DND-41 (cell line): ENCODE measurements around the gene NR5A2.

Source experiments
- CTCF ChIP-seq: IDR thresholded peaks from 2 replicates; pipeline ENCODE4 v1.5.1; 2012; ENCODE audit warnings: borderline replicate concordance, low read length, moderate library complexity, mild to moderate bottlenecking; ENCODE audit not compliant: poor library complexity, severe bottlenecking; ENCODE audit errors: extremely low read depth
- EZH2 ChIP-seq: IDR thresholded peaks from 3 replicates; pipeline ENCODE4 v1.6.1; 2012; ENCODE audit warnings: borderline replicate concordance, low read depth, mild to moderate bottlenecking, moderate library complexity, low read length, inconsistent platforms; ENCODE audit not compliant: severe bottlenecking

DNA sequence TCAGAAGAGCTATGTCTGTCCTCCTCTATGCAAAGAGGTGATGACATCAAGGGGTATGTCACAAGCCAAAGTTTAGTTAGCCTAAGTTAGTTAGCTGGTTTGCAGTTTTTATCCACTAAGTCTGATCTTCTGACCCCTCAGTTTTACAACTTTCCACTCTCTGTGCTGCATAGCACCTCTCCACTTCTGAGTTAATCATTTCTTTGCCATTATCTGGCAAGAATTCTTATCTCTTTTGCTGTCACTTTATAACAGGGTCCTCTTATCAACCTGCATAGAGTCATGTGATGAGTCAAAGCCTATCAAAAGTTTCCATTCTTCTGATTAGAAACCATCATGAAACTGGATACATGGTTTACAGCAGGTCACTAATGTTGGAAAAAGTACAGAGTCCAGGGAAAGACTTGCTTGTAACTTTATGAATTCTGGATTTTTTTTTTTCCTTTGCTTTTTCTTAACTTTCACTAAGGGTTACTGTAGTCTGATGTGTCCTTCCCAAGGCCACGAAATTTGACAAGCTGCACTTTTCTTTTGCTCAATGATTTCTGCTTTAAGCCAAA, at the start of gene NR5A2:
- no peak for TF ChIP-seq CTCF
- no peak for TF ChIP-seq EZH2
